ENCODE measurements around the gene PTPN11.

The PTPN11 gene

DNA sequence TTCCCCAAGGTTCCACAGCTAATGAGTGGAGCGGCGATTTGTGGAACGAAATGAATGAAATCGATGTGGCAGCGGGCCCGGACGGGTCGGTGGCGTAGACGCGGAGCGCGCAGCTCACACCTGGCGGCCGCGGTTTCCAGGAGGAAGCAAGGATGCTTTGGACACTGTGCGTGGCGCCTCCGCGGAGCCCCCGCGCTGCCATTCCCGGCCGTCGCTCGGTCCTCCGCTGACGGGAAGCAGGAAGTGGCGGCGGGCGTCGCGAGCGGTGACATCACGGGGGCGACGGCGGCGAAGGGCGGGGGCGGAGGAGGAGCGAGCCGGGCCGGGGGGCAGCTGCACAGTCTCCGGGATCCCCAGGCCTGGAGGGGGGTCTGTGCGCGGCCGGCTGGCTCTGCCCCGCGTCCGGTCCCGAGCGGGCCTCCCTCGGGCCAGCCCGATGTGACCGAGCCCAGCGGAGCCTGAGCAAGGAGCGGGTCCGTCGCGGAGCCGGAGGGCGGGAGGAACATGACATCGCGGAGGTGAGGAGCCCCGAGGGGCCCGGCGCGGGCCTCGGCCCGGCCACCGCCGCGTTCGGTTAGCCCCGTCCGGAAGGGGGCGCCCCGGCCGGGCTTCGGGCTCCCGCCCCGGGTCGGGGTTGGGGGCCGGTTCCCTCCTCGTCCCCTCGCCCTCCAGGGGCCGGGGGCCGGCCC lies at the start of gene PTPN11:
Gene PTPN11 (plus strand): TSS at position 340 of the 689 bp plus-strand sequence. CDS start 165 bp downstream, at position 505.
- peaks cover 8% of the 10 kb centered on the region for H3K4me1 ChIP-seq (ENCODE audit: control insufficient read depth, insufficient read depth, low read length)

DNA sequence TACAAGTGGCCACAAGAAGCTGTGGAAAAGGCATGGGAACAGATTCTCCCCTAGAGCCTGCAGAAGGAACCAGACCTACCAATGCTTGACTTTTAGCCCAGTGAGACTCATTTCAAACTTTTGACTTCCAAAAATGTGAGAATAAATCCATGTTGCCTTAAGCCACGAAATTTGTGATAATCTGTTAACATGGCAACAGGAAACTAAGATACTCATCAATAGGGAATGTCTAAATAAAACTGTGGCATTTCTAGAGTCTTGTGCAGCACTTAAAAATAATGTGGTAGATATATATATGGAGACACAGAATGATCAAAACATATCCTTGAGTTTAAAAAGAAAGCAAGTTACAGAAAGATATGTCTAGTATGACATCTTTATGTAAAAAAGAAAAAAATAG lies 48.5 kb upstream of the PTPN11 start:
- H3K27me3 ChIP-seq (ENCODE audit: control insufficient read depth, insufficient read depth, low read length): no peaks in the 10 kb centered on the region
- H3K9ac ChIP-seq (ENCODE audit: low read length): no peak overlapping the region
- no peak overlapping the region for H3K4me3 ChIP-seq (ENCODE audit: low read length)
- H3K27ac ChIP-seq (ENCODE audit: low read depth, low read length): no peak overlapping the region
- H3K36me3 ChIP-seq (ENCODE audit: control insufficient read depth, insufficient read depth, low read length): no peaks in the 10 kb centered on the region
- H3K4me1 ChIP-seq (ENCODE audit: control insufficient read depth, insufficient read depth, low read length): peaks cover 8% of the 10 kb centered on the region

More for the DNA sequence above, at the start of gene PTPN11:
- no peaks in the 10 kb centered on the region for H3K36me3 ChIP-seq (ENCODE audit: control insufficient read depth, insufficient read depth, low read length)
- H3K27ac ChIP-seq (ENCODE audit: low read depth, low read length): peak within 1 kb of the TSS; percentile 95
- H3K4me3 ChIP-seq (ENCODE audit: low read length): peak within 1 kb of the TSS; percentile 95
- no peaks in the 10 kb centered on the region for H3K27me3 ChIP-seq (ENCODE audit: control insufficient read depth, insufficient read depth, low read length)
- peak within 1 kb of the TSS; percentile 90 for H3K9ac ChIP-seq (ENCODE audit: low read length)

DNA sequence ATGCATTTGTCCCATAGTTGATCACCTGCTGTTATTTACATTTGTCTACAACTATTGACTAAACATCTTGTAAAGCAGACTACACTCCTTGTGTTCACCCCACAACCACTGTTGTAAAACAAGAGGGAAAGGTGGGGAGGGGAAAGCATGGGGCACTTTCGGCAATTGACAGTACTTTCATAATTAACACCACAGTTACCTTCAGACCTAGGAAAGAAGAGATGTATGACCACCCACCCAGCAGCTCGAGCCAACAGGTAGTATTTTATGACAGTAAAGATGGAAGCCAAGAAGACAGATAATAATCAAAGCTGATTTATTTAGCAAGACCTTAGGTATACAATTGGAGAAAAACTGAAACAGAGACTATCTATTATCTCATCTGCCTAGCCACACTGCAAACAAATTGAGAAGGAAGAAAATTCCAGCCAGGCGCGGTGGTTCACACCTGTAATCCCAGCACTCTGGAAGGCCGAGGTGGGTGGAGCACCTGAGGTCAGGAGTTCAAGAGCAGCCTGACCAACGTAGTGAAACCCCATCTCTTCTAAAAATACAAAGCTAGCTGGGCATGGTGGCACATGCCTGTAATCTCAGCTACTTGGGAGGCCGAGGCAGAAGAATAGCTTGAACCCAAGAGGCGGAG lies 47.8 kb upstream of the PTPN11 start:
- H3K4me3 ChIP-seq (ENCODE audit: low read length): no peak overlapping the region
- H3K9ac ChIP-seq (ENCODE audit: low read length): no peak overlapping the region
- H3K27me3 ChIP-seq (ENCODE audit: control insufficient read depth, insufficient read depth, low read length): no peaks in the 10 kb centered on the region
- H3K4me1 ChIP-seq (ENCODE audit: control insufficient read depth, insufficient read depth, low read length): peaks cover 8% of the 10 kb centered on the region
- no peaks in the 10 kb centered on the region for H3K36me3 ChIP-seq (ENCODE audit: control insufficient read depth, insufficient read depth, low read length)
- H3K27ac ChIP-seq (ENCODE audit: low read depth, low read length): no peak overlapping the region

DNA sequence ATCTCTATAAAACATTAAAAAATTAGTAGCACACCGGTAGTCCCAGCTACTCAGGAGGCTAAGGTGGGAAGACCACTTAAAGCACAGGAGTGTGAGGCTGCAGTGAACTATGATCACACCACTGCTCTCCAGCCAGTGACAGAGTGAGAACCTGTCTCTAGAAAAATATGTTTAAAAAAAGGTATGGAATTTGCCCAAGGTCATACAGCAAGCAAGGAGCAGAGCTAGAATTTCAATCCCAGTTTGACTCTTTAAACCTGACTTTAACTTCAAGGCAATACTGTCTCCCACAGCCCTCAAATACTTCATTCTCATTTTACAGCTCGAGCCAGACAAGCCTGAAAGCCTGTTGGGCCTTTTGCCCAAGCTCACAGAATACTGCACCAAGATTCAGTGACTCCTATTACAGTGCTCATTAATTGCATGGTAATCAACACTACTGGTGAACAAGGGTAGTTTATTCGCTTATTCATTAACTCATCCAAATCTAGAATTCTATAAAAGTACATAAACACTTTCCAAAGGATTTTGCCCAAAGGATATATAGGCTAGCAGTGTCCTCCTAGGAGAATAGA lies 44.5 kb upstream of the PTPN11 start:
- H3K4me3 ChIP-seq (ENCODE audit: low read length): no peak overlapping the region
- peaks cover 2% of the 10 kb centered on the region for H3K4me1 ChIP-seq (ENCODE audit: control insufficient read depth, insufficient read depth, low read length)
- no peak overlapping the region for H3K27ac ChIP-seq (ENCODE audit: low read depth, low read length)
- no peak overlapping the region for H3K9ac ChIP-seq (ENCODE audit: low read length)
- H3K36me3 ChIP-seq (ENCODE audit: control insufficient read depth, insufficient read depth, low read length): no peaks in the 10 kb centered on the region
- H3K27me3 ChIP-seq (ENCODE audit: control insufficient read depth, insufficient read depth, low read length): no peaks in the 10 kb centered on the region

DNA sequence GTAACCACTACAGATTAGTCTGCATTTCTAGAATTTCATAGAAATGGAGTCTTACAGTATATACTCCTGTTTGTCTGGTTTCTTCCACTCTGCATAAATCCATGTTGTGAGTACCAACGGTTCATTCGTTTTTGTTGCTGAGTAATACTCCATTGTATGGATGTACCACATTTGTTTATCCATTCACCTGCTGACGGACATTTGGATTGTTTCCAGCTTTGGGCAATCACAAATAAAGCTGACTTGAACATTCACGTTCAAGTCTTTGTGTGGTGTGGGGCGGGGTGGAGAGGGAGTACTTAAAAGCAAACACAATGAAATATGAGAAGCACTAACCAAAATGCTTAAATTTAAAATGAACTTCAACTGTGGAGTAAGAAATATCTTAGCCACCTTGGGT lies 43.6 kb upstream of the PTPN11 start:
- Histone ChIP-seq H3K27ac (ENCODE audit: low read depth, low read length) (no peak overlapping the region), H3K4me1 (ENCODE audit: control insufficient read depth, insufficient read depth, low read length) (peaks cover 2% of the 10 kb centered on the region), H3K9ac (ENCODE audit: low read length) (no peak overlapping the region), H3K36me3 (ENCODE audit: control insufficient read depth, insufficient read depth, low read length) (no peaks in the 10 kb centered on the region), H3K27me3 (ENCODE audit: control insufficient read depth, insufficient read depth, low read length) (no peaks in the 10 kb centered on the region), H3K4me3 (ENCODE audit: low read length) (no peak overlapping the region)

DNA sequence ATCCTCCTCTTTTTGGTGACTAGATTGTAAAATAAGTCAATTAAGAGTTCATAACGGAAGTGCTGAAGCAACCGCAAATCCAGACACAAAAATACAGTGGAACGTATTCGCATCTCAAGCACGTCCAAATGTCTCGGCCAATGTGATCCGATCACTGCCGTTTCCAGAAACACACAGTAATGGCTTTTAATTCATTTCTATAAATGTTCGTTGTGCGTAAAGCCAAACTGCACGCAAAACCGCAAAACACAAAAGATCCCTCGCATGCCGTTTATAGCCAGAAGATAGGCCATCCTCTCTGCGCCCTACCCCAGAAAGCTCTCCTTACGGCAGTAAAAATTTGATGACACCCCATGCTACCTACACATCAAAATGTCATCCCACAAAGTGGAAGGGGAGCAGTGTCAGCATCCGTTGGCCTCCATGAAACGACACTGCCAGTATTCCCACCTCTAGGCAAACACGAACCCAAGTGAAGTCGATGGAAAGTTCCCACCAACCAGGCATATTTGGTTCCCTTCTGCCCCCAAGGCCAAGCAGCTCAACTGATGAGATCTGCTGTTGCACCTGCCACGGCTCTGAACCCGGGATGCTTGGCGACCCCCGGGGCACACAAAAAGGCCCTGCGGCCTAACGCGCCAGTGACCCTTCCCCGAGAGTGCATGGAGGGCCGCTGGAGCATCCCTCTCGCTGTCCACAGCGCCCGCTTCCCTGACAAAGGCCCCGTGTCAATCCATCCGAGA lies 37.9 kb upstream of the PTPN11 start:
- H3K9ac ChIP-seq (ENCODE audit: low read length): no peak overlapping the region
- H3K27ac ChIP-seq (ENCODE audit: low read depth, low read length): no peak overlapping the region
- peak overlapping the region; percentile 48 for H3K4me3 ChIP-seq (ENCODE audit: low read length)
- H3K4me1 ChIP-seq (ENCODE audit: control insufficient read depth, insufficient read depth, low read length): peaks cover 11% of the 10 kb centered on the region
- no peaks in the 10 kb centered on the region for H3K27me3 ChIP-seq (ENCODE audit: control insufficient read depth, insufficient read depth, low read length)
- no peaks in the 10 kb centered on the region for H3K36me3 ChIP-seq (ENCODE audit: control insufficient read depth, insufficient read depth, low read length)

DNA sequence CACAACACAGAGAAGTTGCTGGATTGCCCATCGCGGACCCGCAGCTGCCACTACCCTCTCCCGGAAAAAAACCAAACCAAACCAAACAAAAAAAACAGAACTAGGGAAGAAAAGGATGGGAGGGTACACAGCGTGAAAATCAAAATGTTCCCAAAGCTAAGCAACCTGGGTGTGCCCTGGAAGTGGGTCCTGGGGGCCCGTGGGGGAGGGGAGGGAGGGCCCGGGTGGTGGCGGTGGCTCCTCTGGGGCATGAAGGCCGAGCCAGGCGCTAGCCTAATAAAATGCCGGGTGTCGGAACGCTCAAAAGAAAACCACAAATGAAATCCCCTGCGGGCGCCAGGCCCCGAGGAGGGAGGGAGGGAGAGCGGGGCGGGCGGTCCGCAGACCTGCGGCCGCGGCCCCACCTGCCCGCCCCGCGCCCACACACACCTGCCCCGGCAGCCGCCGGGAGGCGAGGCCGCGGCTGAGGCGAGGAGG lies 37.3 kb upstream of the PTPN11 start:
- no peaks in the 10 kb centered on the region for H3K27me3 ChIP-seq (ENCODE audit: control insufficient read depth, insufficient read depth, low read length)
- peak overlapping the region; percentile 48 for H3K4me3 ChIP-seq (ENCODE audit: low read length)
- peaks cover 10% of the 10 kb centered on the region for H3K4me1 ChIP-seq (ENCODE audit: control insufficient read depth, insufficient read depth, low read length)
- H3K36me3 ChIP-seq (ENCODE audit: control insufficient read depth, insufficient read depth, low read length): no peaks in the 10 kb centered on the region
- H3K9ac ChIP-seq (ENCODE audit: low read length): no peak overlapping the region
- peak overlapping the region; percentile 72 for H3K27ac ChIP-seq (ENCODE audit: low read depth, low read length)

DNA sequence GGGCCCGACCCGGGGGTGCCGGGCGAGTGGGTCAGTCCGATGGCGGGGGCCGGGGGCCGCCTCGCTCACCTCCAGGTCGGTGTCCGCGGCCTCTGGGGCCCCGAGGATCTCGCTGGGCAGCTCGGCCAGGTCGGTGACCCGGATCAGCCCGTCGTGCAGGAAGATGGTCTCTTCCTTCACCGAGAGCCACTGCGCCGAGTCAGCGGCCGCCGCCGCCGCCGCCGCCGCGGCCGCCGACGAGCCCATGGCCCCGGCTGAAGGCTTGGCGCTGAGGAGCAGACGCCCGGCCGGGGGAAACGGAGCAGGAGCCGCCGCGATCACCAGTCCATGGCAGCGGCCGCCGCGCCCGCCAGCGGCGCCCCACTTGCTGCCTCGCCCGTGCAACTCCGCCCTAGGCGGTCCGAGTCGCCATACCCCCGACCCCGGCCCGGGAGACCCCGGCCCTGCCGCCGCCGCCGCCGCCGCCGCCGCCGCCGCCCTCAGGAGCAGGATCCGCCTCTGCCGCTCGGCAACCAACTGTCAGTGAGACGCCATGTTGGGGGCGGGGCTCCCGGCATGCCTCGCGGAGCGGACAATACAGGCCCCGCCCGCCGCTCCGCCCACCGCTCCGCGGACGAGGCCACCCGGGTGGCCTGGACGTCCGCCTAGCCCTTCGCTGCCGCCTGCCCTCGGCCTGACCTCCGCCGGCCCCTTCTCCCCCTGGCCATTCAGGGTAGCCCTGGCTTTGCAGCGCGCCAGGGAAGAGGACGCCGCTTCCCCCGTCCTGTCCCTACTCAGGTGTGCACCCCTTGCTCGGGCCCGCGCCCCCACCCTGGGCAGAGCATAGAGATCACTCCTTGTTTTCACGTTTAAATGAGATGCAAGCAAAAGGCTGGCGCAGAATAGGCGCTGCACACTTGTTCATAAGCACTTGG lies 36.6 kb upstream of the PTPN11 start, which contains the start of gene HECTD4:
Gene HECTD4 (minus strand): TSS at position 549 of the 914 bp plus-strand sequence. CDS start 303 bp downstream, at position 246.
- Histone ChIP-seq H3K9ac (ENCODE audit: low read length) (peak within 1 kb of the TSS; percentile 57), H3K27ac (ENCODE audit: low read depth, low read length) (peak within 1 kb of the TSS; percentile 72), H3K36me3 (ENCODE audit: control insufficient read depth, insufficient read depth, low read length) (no peaks in the 10 kb centered on the region), H3K27me3 (ENCODE audit: control insufficient read depth, insufficient read depth, low read length) (no peaks in the 10 kb centered on the region), H3K4me3 (ENCODE audit: low read length) (peak within 1 kb of the TSS; percentile 78), H3K4me1 (ENCODE audit: control insufficient read depth, insufficient read depth, low read length) (peaks cover 9% of the 10 kb centered on the region)

DNA sequence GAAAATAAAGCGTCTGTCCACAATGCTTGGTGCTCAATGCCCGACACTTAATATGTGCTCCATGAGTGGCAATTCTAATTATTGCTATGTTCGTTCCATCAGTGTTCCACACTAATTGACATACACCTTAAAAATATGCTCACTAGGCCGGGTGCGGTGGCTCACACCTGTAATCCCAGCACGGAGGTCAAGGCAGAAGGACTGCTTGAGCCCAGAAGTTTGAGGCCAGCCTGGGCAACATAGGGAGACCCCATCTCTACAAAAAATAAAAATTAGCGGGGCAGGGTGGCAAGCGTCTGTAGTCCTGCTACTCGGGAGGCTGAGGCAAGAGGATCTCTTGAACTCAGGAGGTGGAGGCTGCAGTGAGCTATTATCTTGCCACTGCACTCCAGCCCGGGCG lies 35.9 kb upstream of the PTPN11 start:
- Histone ChIP-seq H3K4me3 (ENCODE audit: low read length) (peak overlapping the region; percentile 78), H3K27ac (ENCODE audit: low read depth, low read length) (peak overlapping the region; percentile 68), H3K9ac (ENCODE audit: low read length) (no peak overlapping the region), H3K36me3 (ENCODE audit: control insufficient read depth, insufficient read depth, low read length) (no peaks in the 10 kb centered on the region), H3K27me3 (ENCODE audit: control insufficient read depth, insufficient read depth, low read length) (no peaks in the 10 kb centered on the region), H3K4me1 (ENCODE audit: control insufficient read depth, insufficient read depth, low read length) (peaks cover 9% of the 10 kb centered on the region)

DNA sequence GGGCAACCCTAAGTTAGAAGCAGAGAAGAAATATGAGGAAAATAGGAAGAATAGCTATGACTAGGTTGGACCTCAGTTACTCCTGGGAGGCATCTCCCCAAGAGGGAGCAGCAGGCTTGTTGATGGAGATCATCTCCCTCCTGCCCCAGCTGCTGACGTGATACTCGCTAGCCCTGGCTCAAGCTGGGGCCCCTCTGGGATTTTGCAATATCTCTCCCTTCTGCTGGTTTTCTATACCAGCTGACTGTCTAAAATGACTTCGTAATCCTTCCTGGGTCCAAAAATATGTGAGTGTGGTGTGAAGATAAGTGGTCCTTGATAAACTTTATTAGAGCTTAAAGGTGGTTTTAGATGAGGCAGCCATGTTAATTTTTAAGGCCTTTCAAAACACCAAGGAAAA lies 32.0 kb upstream of the PTPN11 start:
- no peak overlapping the region for H3K27ac ChIP-seq (ENCODE audit: low read depth, low read length)
- no peaks in the 10 kb centered on the region for H3K36me3 ChIP-seq (ENCODE audit: control insufficient read depth, insufficient read depth, low read length)
- H3K4me3 ChIP-seq (ENCODE audit: low read length): no peak overlapping the region
- peaks cover 3% of the 10 kb centered on the region for H3K4me1 ChIP-seq (ENCODE audit: control insufficient read depth, insufficient read depth, low read length)
- no peak overlapping the region for H3K9ac ChIP-seq (ENCODE audit: low read length)
- no peaks in the 10 kb centered on the region for H3K27me3 ChIP-seq (ENCODE audit: control insufficient read depth, insufficient read depth, low read length)

DNA sequence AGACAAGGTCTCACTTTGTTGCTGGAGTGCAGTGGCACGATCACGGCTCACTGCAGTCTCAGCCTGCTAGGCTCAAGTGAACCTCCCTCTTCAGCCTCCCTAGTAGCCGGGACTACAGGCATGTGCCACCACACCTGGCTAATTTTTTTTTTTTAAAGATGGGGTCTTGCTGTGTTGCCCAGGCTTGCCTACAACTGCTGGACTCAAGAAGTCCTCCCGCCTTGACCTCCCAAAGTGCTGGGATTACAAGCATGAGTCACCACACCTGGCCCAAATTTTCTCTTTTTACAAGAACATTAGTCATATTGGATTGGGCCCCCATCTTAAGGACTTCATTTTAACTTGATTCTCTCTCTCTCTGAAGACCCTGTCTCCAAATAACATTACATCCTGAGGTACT lies 29.5 kb upstream of the PTPN11 start:
- Histone ChIP-seq H3K4me1 (ENCODE audit: control insufficient read depth, insufficient read depth, low read length) (no peaks in the 10 kb centered on the region), H3K4me3 (ENCODE audit: low read length) (no peak overlapping the region), H3K9ac (ENCODE audit: low read length) (no peak overlapping the region), H3K27ac (ENCODE audit: low read depth, low read length) (no peak overlapping the region), H3K36me3 (ENCODE audit: control insufficient read depth, insufficient read depth, low read length) (no peaks in the 10 kb centered on the region), H3K27me3 (ENCODE audit: control insufficient read depth, insufficient read depth, low read length) (no peaks in the 10 kb centered on the region)

Data from rectal smooth muscle tissue (tissue), 1 donor.